ENCODE measurements around the gene RNF41.

The RNF41 gene

GRCh38 chr12:56229916-56230431, 8.3 kb upstream of the RNF41 start, which contains the start of gene SLC39A5:
Gene SLC39A5 (plus strand): TSS chr12:56230051. CDS start chr12:56231275, 1,224 bp downstream.
- H3K27me3 ChIP-seq (ENCODE audit: insufficient read depth, poor library complexity, severe bottlenecking), result no peaks in the 10 kb centered on the region
- H3K4me3 ChIP-seq (replicated peaks; ENCODE audit: insufficient read depth, low read length), result no peak within 1 kb of the TSS
- TF ChIP-seq SPI1 (IDR thresholded peaks at IDR 0.05; ENCODE audit: borderline replicate concordance, low read depth) (peak; percentile 75), GABPA (IDR thresholded peaks at IDR 0.05; ENCODE audit: low read depth) (no peak), REST (IDR thresholded peaks at IDR 0.05; ENCODE audit: insufficient replicate concordance, low read depth) (no peak)
- H3K27ac ChIP-seq (replicated peaks), result no peak within 1 kb of the TSS
- peak in 1 of 2 experiments; percentile 27 for DNase-seq (ENCODE audit: low read depth in 1 of 2, low spot score in 1 of 2)

GRCh38 chr12:56229082-56229481, 7.4 kb upstream of the RNF41 start:
- no peaks in the 10 kb centered on the region for H3K27me3 ChIP-seq (ENCODE audit: insufficient read depth, poor library complexity, severe bottlenecking)
- no peak for TF ChIP-seq GABPA (IDR thresholded peaks at IDR 0.05; ENCODE audit: low read depth)
- no peak for TF ChIP-seq CTCF (IDR thresholded peaks at IDR 0.05; ENCODE audit: insufficient read depth, low read length)
- no peak for TF ChIP-seq POLR2AphosphoS5 (IDR thresholded peaks at IDR 0.05; ENCODE audit: low read depth)
- TF ChIP-seq SPI1 (IDR thresholded peaks at IDR 0.05; ENCODE audit: borderline replicate concordance, low read depth), result no peak
- no peak for TF ChIP-seq REST (IDR thresholded peaks at IDR 0.05; ENCODE audit: insufficient replicate concordance, low read depth)
- DNase-seq (ENCODE audit: low read depth in 1 of 2, low spot score in 1 of 2), result no peak
- H3K4me3 ChIP-seq (replicated peaks; ENCODE audit: insufficient read depth, low read length), result no peak overlapping the region
- no peak overlapping the region for H3K27ac ChIP-seq (replicated peaks)

- Histone ChIP-seq H3K27ac (replicated peaks) (no peak overlapping the region), H3K27me3 (ENCODE audit: insufficient read depth, poor library complexity, severe bottlenecking) (no peaks in the 10 kb centered on the region), H3K4me3 (replicated peaks; ENCODE audit: insufficient read depth, low read length) (peak overlapping the region; percentile 78)
- no peak for DNase-seq (ENCODE audit: low read depth in 1 of 2, low spot score in 1 of 2)
- no peak for TF ChIP-seq CTCF (IDR thresholded peaks at IDR 0.05; ENCODE audit: insufficient read depth, low read length)
- TF ChIP-seq GABPA (IDR thresholded peaks at IDR 0.05; ENCODE audit: low read depth), result no peak
- TF ChIP-seq REST (IDR thresholded peaks at IDR 0.05; ENCODE audit: insufficient replicate concordance, low read depth), result peak; percentile 90
- no peak for TF ChIP-seq POLR2AphosphoS5 (IDR thresholded peaks at IDR 0.05; ENCODE audit: low read depth)
- no peak for TF ChIP-seq SPI1 (IDR thresholded peaks at IDR 0.05; ENCODE audit: borderline replicate concordance, low read depth)
Measured at GRCh38 chr12:56224954-56225353, 3.2 kb upstream of the RNF41 start.
